IPS-18c (cell line): Measurements from ENCODE around the gene SNX13.
"Not testable (repeated sequence)": the region's sequence is repeated elsewhere in the genome, so short reads cannot be mapped to it uniquely, and the experiment has no call there.

Source experiments
- H3K4me3 ChIP-seq: 2 replicates; pipeline ENCODE4 v1.7.0; 2013; ENCODE audit warnings: low read depth, mild to moderate bottlenecking, low read length, moderate library complexity; ENCODE audit not compliant: insufficient read depth
- H3K9me3 ChIP-seq: one replicate; pipeline ENCODE4 v1.6.1; 2013; ENCODE audit warnings: mild to moderate bottlenecking, low read length, moderate library complexity; ENCODE audit not compliant: control insufficient read depth, insufficient read depth

Gene SNX13

DNA sequence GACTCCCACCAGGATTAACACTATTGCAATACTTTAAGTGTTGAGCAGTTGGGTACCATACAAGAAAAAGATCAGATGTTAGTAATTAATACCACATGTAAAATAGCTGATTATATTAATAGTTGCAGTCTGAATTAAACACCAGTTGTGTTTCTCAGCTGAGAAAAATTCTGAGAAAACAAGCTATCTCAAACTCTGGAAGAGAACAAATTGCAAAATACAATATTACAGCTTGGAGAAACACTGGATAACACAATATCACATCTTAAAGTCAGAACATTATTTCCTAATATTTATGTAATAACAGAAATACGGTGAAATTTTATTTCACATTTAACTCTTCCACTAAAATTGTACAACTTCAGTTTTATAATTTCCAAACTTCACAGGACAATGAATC lies 9.2 kb downstream of the SNX13 start:
- H3K9me3 ChIP-seq, result no peaks in the 10 kb centered on the region
- no peak overlapping the region for H3K4me3 ChIP-seq

DNA sequence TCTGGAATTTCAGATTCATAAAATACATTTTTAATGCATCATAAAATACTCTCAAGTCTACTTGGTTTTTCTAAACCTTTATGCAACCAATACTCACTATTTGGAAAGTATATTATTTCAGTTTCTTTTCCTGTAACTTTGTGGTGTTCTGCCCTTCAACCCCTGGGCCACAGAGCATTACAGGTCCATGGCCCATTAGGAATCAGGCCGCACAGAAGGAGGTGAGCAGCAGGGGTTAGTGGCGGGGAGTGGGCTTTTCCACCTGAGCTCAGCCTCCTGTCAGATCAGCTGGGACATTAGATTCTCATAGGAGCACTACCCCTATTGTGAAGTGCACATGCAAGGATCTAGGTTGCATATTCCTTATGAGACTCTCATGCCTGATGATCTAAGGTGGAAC lies 9.7 kb downstream of the SNX13 start:
- Histone ChIP-seq H3K9me3 (no peaks in the 10 kb centered on the region), H3K4me3 (no peak overlapping the region)

DNA sequence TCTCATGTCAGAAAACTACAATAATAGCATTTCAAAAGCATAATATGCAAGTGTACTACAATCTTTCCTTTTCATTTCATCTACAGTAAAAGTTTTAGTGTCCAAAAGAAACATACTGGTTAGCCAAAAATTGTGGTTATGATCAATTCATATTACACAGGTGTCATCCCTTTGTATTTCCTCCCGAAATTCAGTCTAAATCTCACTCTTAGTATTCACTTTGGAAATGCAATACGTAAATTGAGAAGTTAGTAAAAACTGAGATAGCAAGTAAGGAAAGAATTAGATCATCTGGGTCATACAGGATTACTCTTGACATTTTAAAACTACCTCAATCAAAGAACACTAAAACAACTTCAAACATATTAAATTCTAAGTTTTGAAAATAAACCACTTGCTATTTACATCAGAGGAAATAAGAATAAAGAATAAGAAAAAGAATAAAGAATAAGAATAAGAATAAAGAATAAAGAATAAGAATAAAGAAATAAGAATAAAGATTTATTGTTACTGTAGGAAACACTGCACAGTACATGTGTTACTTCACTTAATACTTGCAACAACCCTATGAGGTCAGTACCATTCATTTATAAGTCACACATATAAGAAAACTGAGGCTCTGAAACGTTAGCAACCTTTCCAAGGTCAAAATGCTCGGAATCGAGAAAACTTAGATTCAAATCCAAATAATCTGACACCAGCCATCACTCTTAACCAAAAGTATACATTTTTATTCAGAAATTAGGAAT lies 10.5 kb downstream of the SNX13 start:
- Histone ChIP-seq H3K9me3 (no peaks in the 10 kb centered on the region), H3K4me3 (no peak overlapping the region)

DNA sequence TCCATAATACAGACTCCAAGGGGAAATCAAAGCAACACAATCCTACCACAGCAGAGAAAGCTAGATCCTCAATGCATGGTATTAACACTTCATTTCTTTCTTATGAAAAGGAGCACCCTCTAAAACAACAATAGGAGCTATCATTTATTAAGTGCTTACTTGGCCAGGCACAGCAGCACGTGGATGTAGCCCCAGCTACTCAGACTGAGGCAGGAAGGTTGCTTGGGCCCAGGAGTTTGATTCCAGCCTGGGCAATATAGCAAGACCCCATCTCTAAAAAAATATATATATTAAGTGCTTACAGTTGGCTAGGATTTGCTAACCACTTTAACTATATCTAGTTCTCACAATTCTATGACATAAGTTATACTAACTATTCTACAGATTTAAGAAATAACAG lies 12.2 kb downstream of the SNX13 start:
- H3K9me3 ChIP-seq, result no peaks in the 10 kb centered on the region
- no peak overlapping the region for H3K4me3 ChIP-seq

DNA sequence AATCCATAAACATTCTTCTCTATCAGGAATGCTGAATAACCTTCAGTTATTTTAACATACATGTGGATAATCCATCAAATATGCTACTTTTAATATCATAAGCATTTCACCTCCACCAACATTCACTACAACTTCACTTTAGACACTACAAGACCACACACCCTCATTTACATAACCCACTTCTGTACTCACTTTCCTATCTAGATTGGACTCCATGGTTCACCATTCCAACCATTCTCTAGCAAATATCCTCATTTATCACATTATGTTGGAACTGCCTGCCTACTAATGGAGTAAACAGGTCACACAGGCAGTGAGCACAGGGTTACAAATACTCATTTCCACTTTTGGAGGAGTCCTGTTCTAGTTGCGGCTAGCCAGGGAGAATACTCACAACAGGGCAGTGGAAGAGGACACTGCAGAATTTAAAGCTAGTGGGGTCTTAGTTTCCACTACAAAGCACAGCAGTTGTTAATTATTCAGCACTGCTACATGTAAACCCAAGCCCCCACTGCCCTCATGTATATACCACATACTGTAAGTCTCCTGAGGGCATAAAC lies 18.4 kb downstream of the SNX13 start:
- H3K9me3 ChIP-seq, result no peaks in the 10 kb centered on the region

DNA sequence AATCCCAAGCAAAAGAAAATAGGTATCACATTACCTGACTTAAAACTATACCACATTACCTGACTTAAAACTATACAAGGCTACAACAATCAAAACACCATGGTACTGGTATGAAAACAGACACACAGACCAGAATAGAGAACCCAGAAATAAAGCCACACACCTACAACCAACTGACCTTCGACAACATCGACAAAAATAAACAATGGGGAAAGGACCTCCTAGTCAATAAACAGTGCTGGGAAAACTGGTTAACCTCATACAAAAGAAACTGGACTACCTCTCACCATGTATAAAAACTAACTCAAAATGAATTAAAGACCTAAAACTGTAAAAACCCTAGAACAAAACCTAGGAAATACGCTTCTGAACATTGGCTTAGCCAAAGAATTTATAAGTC lies 22.5 kb downstream of the SNX13 start:
- Histone ChIP-seq H3K4me3 (no peak overlapping the region), H3K9me3 (no peaks in the 10 kb centered on the region)

More for the DNA sequence above, 18.4 kb downstream of the SNX13 start:
- H3K4me3 ChIP-seq, result no peak overlapping the region

DNA sequence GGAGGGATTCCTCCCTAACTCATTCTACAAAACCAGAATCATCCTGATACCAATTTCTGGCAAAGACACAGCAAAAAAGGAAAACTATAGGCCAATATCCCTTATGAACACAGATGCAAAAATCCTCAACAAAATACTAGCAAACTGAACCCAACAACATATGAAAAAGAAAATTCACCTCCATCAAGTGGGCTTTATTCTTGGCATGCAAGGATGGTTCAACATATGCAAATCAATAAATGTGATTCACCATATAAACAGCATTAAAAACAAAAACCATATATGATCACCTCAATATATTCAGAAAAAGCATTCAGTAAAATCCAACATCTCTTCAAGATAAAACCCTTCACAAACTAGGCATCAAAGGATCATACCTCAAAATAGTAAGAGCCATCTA lies 23.5 kb downstream of the SNX13 start:
- Histone ChIP-seq H3K4me3 (no peak overlapping the region), H3K9me3 (no peaks in the 10 kb centered on the region)

DNA sequence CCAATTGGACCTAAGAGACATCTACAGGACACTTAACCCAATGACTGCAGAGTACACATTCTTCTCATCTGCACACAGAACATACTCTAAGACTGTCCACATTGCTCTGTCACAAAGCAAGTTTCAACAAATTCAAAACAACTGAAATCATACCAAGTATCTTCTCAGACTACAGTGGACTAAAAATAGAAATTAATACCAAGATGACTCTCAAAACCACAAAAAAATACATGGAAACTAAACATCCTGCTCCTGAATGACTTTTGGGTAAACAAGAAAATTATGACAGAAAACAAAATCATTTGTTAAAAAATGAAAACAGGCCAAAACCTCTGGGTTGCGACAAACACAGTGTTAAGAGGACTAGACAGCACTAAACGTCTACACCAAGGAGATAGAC lies 24.5 kb downstream of the SNX13 start:
- H3K9me3 ChIP-seq, result no peaks in the 10 kb centered on the region
- no peak overlapping the region for H3K4me3 ChIP-seq

DNA sequence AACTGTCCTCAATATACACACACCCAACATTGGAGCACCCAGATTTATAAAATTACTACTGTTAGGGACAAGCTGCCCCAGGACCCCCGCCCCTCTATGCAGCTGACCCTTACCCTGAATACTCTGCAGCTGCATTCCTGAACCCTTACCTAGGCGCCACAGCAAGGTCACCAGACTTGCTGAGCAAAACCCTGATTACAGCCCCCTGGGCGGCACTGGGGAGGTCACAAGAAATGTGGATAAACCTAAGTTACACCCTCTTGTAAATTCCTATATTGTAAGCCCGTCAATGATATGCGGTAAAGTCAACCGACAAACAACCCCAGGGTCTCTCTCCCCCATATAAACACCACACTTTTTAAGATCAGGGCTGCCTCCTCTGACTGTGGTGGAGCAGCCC lies 25.1 kb downstream of the SNX13 start:
- H3K4me3 ChIP-seq, result no peak overlapping the region
- H3K9me3 ChIP-seq, result no peaks in the 10 kb centered on the region

DNA sequence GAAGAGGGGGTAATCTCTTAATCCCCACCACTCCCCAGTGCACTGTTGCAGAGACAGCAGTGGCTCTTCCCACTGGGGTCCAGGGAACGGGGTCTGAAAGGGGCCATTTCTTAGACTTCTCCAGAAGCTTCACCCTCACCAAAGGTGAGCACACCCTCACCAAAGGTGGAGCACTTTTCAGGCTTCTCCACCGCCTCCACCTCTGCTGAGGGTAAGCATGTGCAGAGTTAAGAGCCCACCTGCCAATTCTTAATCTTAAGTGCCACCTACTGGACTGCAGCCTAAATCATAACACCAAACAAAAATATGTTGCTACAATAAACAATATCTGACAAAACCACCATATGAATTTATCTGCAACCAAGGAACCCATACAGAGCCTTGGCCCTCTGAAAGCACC lies 27.0 kb downstream of the SNX13 start:
- Histone ChIP-seq H3K4me3 (no peak overlapping the region), H3K9me3 (no peaks in the 10 kb centered on the region)

DNA sequence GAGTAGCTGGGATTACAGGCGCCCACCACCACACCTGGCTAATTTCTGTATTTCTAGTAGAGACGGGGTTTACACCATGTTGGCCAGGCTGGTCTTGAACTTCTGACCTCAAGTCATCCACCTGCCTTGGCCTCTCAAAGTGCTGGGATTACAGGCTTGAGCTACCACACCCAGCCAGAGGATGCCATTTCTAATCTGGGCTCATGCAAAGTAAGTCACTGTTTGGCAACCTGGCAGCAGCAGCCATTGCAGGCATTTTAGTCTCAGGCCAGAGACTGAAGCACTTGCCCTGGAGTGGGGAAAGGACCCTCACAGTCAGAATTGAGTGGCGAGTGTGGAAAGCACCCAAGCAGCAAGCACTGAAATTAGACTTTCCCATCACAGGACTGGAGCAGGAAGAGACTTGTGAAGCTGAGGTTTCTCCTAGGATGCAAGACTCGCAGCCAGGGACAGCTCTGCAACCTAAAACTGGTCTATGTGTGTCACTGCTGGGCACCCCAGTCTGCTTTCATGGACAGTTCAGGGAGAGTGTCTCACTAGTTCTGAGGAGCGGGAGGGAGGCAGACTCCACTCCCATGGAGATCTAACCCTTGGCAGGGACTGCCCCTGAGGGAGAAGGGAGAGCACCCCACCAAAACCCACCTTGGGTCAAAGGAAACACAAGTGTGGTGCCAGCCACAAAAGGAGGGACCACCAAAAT lies 27.6 kb downstream of the SNX13 start:
- Histone ChIP-seq H3K4me3 (no peak overlapping the region), H3K9me3 (no peaks in the 10 kb centered on the region)

DNA sequence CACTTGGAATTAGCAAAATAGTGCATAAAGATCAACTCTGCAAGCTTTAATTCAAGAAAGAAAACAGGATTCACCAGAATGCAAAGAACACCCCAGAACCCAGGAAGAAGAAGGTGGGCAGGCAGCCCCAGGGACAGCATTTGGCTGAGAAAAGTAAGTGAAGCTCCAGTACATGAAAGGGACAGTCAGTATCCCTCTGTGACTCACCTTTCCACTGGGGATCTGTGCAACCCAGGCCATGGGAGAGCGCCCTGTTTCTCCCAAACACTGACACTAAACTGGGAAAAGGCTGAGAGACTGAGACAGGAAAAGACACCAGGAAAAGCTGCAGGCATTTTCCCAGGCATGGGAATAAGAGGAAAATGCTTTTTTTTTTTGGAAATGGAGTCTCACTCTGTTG lies 28.2 kb downstream of the SNX13 start:
- Histone ChIP-seq H3K4me3 (no peak overlapping the region), H3K9me3 (no peaks in the 10 kb centered on the region)

DNA sequence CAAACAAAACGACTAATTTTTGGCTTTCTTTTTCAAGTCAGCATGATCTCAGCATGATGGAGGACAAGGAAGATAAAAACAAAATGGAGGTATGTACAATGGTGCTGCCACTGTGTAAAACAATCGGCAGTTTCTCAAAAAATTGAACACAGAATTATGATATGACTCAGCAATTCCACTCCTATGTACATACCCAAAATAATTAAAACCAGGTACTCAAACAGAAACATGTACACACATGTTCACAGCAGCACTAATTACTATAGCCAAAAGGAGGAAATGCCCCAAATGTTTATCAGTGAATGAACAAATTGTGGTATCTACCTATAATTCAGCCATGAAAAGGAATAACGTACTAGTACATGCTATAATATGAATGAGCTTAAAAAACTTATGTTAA lies 29.9 kb downstream of the SNX13 start:
- Histone ChIP-seq H3K4me3 (no peak overlapping the region), H3K9me3 (no peaks in the 10 kb centered on the region)

DNA sequence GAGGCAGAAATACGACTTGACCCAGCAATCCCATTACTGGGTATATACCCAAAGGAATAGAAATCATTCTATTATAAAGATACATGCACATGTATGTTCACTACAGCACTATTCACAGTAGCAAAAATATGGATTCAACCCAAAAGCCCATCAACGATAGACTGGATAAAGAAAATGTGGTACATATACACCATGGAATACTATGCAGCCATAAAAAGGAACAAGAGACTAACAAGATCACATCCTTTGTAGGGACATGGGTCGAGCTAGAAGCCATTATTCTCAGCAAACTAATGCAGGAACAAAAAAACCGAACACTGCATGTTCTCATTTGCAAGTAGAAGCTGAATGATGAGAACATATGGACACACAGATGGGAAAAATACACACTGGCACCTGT lies 31.0 kb downstream of the SNX13 start:
- H3K4me3 ChIP-seq, H3K9me3 ChIP-seq: not testable (repeated sequence)

DNA sequence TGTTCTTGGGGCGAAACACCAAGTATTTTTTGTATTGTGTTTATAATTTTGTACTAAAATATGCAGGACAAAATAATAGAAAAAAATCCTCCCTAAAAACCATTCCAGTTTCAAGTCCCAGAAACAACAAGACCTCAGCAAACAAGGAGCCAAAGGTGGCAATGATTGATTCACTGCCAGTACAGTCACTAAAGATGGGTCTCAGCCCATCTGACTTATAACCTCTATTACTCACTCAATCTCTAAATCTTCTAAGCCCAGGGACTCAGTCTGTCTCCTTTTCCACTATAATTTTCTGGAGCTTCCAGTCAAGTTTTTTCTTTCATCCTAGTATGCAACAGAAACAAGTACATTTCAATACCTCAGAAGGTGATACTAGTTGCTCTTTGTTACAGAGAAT lies 33.3 kb downstream of the SNX13 start:
- Histone ChIP-seq H3K4me3 (no peak overlapping the region), H3K9me3 (no peaks in the 10 kb centered on the region)

DNA sequence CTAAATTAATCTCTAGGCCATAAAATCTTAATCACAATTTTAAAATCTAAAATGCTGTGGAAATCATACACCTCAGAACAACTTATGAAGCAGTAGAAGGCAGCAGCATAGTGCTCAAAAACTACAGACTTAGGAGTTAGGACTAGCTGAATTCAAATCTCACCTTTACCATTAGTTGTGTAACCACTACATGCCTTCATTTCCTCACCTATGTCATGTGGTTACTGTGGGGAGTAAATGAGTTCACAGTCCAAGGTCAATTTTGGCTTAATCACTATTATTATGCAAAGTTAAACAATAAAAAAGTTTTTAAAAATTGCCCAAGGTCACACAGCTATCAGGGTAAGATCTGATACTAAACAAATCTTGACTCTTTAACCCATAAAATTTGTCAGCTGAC lies 37.0 kb downstream of the SNX13 start:
- H3K4me3 ChIP-seq, result no peak overlapping the region
- H3K9me3 ChIP-seq, result no peaks in the 10 kb centered on the region

DNA sequence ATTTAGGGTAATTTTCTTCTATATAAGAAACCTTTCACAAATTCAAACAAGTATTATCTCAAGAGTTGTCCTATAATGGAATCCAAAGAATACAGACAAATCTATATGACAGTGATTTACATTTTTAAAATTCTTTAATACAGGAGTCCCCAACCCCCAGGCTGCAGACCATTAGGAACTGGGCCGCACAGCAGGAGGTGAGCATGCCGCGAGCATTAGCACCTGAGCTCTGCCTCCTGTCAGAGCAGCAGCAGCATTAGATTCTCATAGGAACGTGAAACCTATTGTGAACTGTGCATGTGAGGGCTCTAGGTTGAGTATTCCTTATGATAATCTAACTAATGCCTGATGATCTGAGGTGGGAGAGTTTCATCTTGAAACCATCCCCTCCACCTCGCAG lies 37.7 kb downstream of the SNX13 start:
- Histone ChIP-seq H3K4me3 (no peak overlapping the region), H3K9me3 (no peaks in the 10 kb centered on the region)

DNA sequence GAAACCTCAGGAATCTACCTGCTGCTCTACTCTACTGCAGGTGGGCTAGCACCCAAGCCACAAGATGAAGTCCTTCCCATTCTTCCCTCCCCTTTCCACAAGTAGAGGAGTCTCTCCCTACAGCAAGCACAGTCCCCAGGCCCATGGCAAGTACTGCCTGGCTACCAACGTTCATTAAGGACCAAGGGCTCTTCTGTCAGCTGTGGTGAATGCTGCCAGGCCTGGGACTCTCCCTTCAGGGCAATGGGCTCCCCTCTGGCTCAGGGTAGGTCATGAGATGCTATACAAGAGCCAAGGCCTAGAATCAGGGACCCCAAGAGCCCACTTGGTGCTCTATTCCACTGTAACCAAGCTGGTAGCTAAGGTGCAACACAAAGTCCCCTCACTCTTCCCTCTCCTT lies 39.8 kb downstream of the SNX13 start:
- Histone ChIP-seq H3K9me3 (no peaks in the 10 kb centered on the region), H3K4me3 (no peak overlapping the region)
